ENCODE measurements around the gene ALG3.
"Not testable (repeated sequence)": the region's sequence is repeated elsewhere in the genome, so short reads cannot be mapped to it uniquely, and the experiment has no call there.

ALG3 gene

DNA sequence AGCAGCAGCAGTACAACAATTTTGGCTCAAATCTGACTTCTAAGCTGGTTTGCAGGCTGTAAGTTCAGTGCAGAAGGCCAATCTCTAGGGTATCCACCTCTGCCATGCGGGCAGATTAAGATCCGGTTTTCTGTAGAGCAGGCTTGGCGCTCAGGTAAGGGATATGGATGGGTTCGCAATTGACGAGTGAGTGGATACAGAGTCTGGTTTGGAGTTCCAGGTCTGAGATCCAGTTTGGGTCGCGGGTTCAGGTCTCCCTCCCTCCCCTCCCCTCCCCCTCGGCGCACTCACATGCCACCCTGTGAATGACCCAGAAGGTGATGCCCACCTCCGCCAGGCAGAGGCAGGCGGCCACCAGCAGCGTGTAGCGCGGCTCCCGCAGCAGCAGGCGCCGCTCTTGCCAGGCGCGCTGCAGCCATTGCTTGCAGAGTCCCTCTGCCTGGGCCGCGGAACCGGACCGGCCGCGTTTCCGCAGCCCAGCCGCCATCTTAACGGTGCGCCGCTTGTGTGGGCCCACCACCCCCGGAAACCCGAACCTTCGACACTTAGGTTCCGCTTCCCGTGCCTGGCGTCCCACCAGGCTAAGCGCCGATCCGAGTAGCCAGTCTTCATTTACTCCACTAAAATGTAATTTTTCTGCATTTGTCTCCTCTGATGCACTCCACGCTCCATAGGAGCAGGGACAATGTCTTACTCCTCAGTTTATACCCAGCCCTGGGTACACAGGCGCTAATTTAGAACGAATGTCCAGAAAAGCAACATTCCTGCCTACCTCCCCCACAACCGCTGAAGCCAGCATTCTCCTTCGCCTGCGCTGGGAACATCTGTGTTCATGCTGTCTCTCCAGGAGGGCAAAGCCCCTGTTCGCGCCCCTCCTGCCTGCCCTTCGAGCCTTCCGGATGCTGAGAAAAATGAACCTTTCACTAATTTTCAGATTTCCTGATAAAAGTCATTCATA, at the start of gene ALG3:
ALG3 (minus strand) TSS at position 509 of the 958 bp plus-strand sequence; CDS start at position 487, 22 bp downstream.
- DNase-seq (ENCODE audit: low spot score) = peak; percentile 88

DNA sequence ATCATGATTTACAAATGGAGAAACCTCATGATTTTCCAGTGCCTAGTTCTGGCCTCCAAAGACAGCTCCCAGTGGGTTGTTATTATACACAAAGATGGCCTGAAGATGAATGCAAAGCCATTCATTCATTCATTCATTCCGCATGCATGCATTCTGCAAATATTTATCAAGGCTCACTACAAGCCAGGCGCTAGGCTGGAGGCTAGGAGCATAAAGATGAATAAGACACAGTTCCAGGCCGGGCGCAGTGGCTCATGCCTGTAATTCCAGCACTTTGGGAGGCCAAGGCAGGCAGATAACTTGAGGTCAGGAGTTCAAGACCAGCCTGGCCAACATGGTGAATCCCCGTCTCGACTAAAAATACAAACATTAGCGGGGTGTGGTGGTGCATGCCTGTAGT, 47.9 kb upstream of the ALG3 start:
- no peak for DNase-seq (ENCODE audit: low spot score)

DNA sequence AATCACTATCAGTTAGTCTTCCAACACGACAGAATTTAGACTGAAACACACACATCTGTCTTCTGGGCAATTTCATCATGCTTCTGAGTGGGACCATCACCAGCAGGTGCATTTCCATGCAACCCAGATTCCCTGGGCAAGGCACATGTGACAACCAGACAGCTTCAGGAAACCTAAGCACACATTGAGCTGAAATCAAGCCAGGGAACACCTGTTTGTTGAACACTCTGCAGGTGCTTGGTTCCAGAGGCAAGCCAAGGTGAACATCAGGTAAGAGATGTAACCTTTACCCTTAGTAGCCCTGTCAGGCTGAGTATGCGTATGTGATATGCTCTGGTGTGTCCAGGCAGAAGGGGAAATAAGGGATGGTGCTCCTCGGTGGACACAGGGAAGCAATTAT, 47.0 kb upstream of the ALG3 start:
- DNase-seq (ENCODE audit: low spot score) = no peak

DNA sequence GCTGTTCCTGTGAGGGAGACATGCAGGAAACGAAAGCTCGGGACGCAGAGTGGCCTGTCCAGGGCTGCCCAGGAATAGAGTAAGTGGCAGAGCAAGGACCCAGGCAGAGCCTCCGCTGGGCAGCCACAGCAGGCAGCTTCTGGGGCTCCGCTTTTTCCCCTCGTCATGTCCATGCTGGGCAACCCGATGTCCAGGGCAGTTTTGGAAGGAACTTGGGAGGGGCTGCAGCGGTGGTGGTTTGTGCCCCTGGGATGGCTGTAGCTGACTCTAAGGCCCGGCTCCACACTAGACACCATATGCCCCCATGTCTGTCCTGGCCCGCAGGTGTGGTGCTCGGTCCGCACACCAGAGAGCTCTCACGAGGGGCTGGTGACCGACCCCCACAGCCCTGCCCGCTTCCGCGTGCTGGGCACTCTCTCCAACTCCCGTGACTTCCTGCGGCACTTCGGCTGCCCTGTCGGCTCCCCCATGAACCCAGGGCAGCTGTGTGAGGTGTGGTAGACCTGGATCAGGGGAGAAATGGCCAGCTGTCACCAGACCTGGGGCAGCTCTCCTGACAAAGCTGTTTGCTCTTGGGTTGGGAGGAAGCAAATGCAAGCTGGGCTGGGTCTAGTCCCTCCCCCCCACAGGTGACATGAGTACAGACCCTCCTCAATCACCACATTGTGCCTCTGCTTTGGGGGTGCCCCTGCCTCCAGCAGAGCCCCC, 43.1 kb upstream of the ALG3 start:
- no peak for DNase-seq (ENCODE audit: low spot score)

DNA sequence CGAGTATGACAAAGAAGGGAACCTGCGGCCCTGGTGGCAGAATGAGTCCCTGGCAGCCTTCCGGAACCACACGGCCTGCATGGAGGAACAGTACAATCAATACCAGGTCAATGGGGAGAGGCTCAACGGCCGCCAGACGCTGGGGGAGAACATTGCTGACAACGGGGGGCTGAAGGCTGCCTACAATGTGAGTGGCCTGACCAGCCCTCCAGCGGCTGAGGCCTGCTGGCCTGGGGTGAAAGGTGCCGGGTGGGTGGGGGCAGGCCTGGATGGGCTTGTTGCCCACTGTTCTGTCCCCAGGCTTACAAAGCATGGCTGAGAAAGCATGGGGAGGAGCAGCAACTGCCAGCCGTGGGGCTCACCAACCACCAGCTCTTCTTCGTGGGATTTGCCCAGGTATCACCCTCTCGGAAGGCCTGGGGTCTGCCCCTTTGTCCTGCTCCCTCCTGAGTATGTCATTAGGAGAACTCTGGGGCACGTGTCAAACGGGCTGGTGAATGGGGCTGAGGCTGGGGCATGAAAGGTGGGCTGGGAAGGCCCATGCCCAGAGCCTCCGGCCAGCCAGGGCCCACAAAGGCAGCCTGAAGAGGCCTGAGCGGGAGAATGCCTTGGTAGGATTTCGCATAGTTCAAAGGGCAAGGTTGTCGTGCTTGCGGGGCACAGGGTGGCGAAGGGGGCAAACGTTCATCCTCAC, 42.4 kb upstream of the ALG3 start:
- no peak for DNase-seq (ENCODE audit: low spot score)

DNA sequence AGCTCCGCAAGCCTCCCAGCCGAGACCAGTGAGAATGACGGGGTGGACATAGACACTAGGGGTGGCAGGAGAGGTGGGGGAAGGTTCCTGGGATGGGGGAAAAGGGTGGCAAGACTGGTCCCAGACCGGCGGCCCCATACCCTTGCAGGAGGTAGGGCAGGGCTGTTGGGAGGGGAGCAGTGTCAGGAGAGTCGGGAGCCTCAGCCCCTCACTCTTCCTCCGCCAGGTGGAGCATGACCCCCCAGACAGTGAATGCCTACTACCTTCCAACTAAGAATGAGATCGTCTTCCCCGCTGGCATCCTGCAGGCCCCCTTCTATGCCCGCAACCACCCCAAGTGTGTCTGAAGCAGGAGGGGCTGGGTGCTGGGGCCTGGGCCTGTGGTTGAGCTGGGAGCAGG, 41.6 kb upstream of the ALG3 start:
- DNase-seq (ENCODE audit: low spot score) = no peak

DNA sequence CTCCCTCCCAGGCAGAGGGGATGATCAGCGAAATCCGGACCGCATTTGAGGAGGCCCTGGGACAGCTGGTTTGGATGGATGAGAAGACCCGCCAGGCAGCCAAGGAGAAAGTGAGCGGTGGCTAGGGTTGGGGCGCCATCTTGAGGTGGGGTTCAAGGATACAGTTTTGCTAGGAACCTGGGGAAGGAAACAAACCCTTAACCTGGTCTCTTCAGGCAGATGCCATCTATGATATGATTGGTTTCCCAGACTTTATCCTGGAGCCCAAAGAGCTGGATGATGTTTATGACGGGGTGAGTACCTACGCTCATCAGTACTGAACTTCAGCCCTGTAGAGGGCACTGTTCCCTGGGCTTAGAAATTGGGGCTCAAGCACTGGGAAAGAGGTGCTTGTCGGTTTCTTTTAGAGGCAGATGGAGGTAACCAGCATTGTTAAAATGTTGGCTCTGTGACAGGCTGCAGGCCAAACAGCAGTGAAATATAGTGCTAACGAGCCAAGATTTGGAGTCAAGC, 40.7 kb upstream of the ALG3 start:
- peak; percentile 88 for DNase-seq (ENCODE audit: low spot score)

DNA sequence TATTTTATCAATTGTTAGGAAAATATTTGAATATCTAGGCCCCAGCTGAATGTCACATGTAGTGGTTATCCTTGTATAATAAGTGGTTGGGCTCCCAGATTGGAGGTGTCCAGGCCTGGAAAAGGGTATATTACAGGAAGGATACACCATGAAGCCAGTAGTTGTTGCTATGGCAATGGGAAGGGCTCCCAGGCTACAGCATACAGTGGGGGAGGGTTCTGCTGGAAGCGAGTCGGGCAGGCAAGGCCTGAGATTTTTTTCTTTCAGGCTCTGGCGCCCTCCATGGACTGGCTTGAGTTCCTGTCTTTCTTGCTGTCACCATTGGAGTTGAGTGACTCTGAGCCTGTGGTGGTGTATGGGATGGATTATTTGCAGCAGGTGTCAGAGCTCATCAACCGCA, 35.9 kb upstream of the ALG3 start:
- peak; percentile 88 for DNase-seq (ENCODE audit: low spot score)

DNA sequence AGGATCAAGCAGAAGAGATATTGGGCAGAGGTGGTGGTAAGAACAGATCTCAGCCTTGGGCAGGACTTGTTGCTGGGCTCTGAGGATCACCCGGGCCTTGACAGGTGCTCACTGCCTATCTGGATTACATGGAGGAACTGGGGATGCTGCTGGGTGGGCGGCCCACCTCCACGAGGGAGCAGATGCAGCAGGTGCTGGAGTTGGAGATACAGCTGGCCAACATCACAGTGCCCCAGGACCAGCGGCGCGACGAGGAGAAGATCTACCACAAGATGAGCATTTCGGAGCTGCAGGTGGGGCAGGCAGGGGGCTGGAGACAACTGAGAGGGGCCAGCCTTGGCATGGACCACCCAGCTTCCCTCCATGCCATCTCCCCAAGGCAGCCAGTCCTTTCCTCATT, 34.9 kb upstream of the ALG3 start:
- no peak for DNase-seq (ENCODE audit: low spot score)

DNA sequence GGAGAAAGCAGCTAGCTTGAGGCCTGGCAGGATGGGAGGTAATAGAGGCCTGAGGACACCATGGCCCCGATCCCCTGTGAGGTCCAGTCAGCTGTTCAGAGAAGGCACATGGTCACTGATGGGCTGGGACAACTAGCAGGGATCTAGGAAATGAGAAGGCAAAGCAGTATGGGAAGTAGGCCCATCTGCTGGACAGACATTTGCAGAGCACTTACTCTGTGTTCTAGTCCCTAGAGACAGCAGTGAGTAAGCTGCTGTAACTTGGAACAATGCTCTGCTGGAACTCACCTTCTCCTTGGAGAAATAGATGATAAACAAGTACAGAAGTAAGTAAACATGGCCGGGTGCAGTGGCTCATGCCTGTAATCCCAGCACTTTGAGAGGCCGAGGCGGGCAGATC, 34.2 kb upstream of the ALG3 start:
- no peak for DNase-seq (ENCODE audit: low spot score)

DNA sequence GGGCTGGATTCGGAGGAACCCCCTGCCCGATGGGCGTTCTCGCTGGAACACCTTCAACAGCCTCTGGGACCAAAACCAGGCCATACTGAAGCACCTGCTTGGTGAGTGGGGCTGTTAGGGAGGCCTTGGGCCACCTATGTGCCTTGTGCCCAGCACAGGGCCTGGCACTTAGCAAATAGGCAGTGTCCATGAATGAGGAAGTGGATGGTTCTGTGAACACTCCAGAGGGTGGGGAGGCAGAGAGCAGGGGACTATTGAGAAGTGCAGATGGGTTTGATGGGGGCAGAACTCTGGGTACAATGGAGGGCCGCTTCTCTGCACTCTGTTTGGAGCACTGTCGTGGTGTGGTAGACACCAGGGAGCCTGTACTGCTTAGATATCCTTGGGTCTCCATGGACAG, 28.6 kb upstream of the ALG3 start:
- no peak for DNase-seq (ENCODE audit: low spot score)

DNA sequence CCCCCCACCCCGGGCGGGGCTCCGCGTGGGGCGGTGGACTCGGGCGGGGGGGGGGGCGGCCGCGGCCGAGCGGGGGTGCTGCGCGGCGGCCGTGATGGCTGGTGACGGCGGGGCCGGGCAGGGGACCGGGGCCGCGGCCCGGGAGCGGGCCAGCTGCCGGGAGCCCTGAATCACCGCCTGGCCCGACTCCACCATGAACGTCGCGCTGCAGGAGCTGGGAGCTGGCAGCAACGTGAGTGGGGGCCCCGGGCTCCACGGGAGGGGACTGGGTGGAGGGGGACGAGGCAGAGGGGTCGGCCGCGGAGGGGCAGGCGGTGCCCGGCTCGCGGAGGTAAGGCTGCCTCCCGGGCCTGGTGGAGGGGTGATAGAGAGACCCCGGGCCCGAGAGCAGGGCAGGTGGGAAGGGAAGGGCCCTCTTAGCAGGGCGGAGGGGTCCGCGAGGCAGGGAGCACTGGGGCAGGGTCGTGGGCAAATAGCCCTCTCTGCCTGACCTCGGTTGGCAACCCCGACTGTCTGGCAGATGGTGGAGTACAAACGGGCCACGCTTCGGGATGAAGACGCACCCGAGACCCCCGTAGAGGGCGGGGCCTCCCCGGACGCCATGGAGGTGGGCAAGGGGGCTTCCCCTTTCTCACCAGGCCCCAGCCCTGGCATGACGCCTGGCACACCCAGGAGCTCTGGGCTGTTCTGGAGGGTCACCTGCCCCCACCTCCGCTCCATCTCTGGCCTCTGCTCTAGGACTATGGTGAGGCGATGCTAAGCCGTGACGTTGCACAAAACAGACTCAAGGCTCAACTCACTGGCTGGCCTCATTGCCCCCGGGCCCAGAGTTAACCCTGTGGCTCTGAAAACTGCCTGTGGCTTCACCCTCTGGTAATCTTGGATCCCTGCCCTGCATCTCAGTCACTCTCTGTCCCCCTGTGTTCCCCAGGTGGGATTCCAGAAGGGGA, 27.5 kb upstream of the ALG3 start, which contains the start of gene ECE2:
ECE2 (plus strand) TSS at position 62 of the 950 bp plus-strand sequence; CDS start at position 194, 132 bp downstream.
- no peak for DNase-seq (ENCODE audit: low spot score)

DNA sequence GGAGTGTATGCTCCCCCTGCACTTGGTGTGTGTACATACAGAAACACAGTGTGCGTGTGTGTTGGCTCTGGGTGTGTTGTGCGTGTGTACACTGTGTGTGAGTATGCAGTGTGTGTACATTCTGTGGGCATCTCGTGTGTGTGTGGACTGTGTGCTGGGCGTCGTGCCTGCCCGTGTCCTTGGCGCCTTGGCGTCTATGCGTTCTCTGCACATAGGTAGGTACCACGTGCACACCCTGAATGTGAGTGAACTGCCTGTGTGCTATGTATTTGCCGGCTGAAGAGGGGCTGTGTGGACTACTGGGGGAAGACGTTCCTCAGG, 26.6 kb upstream of the ALG3 start:
- DNase-seq (ENCODE audit: low spot score) = no peak

DNA sequence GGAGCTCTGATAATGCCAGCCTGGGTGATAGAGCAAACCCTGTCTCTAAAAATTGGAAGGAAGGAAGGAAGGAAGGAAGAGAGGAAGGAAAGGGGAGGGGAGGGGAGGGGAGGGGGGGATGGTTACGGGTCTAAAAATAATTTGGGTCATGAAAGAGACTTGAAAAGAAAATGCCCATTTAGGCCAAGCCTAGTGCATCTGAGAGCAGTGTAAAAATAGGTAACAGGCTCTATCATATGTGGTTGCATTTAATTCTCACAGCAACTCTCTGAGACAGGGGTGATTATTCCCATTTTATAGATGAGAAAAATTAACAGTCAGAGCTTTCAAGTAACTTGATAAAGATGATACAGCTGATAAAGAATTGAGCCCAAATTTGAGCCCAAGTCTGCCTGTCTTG, 23.5 kb upstream of the ALG3 start:
- DNase-seq (ENCODE audit: low spot score) = no peak

DNA sequence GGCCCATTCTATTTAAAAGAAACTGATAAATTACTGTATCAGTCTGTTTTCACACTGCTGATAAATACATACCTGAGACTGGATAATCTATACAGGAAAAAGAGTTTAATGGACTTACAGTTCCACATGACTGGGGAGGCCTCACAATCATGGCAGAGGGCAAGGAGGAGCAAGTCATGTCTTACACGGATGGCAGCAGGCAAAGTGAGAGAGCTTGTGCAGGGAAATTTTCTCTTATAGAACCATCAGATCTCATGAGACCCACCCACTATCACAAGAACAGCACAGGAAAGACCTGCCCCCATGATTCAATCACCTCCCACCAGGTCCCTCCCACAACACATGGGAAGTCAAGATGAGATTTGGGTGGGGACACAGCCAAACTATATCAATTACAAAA, 18.5 kb upstream of the ALG3 start:
- DNase-seq (ENCODE audit: low spot score) = not testable (repeated sequence)

DNA sequence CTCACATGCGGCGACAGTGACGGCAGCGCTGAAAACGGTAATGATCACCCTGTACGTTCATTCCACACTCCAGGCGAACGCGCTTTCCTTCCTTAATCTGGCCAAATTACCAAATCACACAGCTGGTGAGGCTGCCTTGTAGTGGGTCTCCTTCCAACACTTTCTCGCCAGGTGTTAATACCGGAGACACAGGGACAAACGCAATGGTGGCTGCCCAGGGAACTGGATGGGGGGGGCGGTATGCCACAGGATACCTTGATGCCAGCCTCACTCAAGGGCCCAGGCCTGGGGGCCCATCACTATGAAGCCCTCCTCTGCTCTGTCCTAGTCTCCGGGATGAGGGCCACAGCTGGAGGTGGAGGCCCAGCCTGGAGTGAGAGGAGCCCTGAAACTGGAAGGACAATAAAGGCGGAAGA, 14.0 kb upstream of the ALG3 start:
- no peak for DNase-seq (ENCODE audit: low spot score)

DNA sequence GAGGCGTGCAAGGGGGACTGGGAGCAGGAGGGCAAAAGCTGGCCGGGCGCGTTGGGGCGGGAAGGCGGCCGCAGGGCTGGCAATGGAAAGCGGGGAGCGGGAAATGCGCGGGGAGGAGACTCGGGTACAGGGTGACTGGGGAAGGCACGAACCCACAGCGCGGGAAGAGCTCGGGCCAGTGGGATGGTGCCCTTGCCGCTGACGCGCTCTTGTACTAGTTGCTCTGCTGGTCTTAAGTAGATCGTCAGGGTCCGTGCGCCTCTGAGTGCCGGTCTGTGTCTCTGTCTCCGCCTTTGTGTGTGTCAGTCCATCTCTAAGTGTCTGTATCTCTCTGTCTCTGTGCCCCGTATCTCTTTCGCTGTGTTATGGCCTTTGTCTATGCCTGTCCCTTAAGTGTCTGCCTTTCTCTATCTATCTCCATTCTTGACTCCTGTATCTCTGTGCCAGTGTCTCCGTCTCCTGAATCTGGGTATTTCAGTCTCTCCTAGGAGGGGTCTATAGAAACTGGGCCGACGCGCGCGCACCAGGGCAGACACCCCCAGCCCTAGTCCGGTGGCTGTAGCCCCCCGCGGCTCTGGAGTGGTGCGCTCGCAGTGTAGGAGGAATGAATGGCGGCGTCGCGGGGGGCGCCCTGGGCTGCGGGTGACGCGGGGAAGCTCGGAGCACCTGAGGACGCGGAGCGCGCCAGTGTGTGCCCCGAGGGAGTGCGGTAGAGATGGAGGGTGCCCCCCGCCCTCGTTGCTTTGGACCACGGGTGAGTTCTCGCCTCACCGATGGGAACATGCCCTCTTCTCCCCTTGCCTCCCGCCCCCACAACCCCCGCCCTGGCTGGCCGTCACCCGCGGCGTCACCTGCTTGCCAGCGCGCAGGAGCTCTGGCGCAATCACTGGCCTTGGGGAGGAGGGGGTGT, 13.3 kb upstream of the ALG3 start:
- peak; percentile 60 for DNase-seq (ENCODE audit: low spot score)

DNA sequence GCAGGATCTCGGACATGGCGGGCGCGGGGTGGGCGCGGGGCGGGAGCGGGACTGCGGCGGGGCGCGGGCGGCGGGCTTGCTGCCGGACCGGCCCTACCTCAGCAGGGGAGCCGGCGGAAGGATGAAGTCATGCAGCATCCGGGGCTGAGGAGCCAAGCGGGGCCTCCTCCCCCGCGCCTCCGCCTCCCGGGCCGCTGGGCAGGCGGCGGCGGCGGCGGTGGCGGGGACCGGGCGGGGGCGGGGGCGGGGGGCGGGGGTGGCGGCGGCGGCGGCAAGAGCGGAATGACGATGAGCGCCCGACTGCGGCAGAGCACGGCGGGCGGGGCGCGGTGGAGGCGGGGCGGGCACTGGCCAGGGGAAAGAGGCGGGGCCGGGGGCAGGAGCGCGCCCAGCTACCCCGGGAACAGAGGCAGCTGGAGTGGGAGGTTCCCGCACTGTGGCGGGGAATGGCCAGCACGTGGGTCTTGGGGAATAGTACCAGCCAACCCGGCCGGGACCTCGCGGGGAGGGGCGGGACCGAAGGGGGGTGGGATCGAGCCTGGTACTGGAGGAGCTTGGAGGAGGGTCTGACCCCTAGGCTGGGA, 12.6 kb upstream of the ALG3 start, which contains the start of gene CAMK2N2:
CAMK2N2 (minus strand) TSS at position 284 of the 584 bp plus-strand sequence; CDS start at position 16, 268 bp downstream.
- DNase-seq (ENCODE audit: low spot score) = peak; percentile 83

DNA sequence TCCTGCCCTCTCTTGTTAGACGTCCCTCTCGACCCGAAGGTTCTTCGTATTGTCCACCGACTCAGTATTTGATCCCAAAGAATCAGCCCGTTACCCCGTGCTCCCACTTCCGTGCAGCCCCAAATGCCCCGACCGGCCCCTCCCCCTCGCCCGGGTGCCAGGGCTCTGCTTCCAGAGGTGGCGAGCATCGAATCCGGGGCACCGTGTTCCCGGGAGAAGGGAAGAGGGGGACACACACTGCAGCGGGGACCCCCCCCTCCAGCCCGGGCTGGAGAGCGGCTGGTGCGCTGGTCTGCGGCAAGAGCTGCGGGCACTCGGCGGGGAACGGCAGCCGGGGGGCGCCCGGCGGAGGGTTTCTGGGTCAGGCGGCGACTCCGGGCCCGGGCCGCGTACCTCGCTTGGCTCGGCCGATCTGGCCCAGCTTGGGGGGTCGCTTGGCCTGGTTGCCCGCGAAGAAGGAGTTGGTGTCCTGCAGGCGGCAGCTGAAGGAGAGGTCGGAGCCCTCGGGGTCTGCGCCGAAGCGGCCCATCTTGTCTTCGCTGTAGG, 12.0 kb upstream of the ALG3 start:
- peak; percentile 57 for DNase-seq (ENCODE audit: low spot score)
